ENCODE data around the gene SCAF8.

- TF ChIP-seq POLR2A (IDR thresholded peaks at IDR 0.05; ENCODE audit: low read length) (no peak), GATA1 (IDR thresholded peaks at IDR 0.05; ENCODE audit: low read depth, low read length) (no peak)
Observed at GRCh38 chr6:154872542-154873114, 139.4 kb downstream of the SCAF8 start.

All from erythroblast (primary cell).